ENCODE measurements around the gene DACT3. TPM values are rescaled to one million over a fixed set of nuclear protein-coding genes. Genes with fewer than 3 reads are reported as not detected.

Gene DACT3, protein sequence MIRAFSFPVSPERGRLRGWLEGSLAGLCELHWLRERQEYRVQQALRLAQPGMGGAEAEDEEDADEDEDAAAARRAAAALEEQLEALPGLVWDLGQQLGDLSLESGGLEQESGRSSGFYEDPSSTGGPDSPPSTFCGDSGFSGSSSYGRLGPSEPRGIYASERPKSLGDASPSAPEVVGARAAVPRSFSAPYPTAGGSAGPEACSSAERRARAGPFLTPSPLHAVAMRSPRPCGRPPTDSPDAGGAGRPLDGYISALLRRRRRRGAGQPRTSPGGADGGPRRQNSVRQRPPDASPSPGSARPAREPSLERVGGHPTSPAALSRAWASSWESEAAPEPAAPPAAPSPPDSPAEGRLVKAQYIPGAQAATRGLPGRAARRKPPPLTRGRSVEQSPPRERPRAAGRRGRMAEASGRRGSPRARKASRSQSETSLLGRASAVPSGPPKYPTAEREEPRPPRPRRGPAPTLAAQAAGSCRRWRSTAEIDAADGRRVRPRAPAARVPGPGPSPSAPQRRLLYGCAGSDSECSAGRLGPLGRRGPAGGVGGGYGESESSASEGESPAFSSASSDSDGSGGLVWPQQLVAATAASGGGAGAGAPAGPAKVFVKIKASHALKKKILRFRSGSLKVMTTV
- total RNA-seq (2022), result not detected in 2 replicates
- percentile 13 among the genes with signal in this experiment for Bru-seq, nascent RNA
- percentile 21 among the genes with signal in this experiment for BruChase-seq, experiment 1, labeled RNA remaining after a 6-hour chase
- percentile 18 among the genes with signal in this experiment for BruChase-seq, experiment 2, labeled RNA remaining after a 2-hour chase
- long read RNA-seq, result 0 reads

DNA sequence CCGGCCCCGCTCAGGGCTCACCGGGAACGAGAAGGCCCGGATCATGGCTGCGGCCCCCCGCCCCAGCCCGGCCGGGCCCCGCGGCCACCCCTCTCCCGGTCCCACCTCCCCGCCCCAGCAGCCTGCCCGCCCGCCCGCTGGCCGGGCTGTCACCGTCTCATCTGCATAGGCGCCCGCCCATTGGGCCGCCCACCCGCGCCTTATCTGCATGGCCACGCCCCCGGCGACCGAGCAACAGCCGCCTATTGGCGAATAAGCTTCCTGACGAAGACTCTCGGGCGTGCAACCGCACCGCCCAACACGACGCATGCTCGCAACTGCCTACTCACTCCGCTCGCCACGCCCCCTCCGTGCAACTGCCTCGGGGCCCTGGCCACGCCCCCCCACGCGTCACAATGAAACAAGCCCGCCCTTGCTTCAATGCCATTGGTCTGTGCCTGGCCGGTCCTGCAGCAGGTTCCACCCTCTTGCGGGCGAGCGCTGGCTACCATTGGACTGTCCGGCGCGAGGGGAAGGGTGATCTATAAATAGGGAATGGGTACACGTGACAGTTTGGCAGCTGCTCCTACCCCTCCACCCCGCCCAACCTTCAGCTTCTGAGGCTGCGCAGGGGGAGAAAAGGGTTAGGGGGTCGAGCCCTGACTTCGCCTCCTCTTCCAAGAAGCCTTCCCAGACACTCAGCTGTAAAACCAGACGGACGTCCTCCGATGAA lies at the start of gene DACT3:
Gene DACT3 (minus strand): TSS at position 163 of the 712 bp plus-strand sequence. CDS start 118 bp downstream, at position 45.
- peak; percentile 100 for DNase-seq
- intact Hi-C loops (cut with micrococcal nuclease; ENCODE audit: unreplicated experiment), result loop anchor here (5.0 kb wide), 1 partner anchor 134 kb away; no protein-coding TSS in a partner anchor
- Mint-ChIP-seq H3K27me3 (ENCODE audit: unreplicated experiment) (peaks cover 71% of the 10 kb centered on the region), H3K4me1 (ENCODE audit: low read depth, unreplicated experiment) (peaks cover 9% of the 10 kb centered on the region), H3K4me3 (ENCODE audit: low read depth, unreplicated experiment) (peak within 1 kb of the TSS; percentile 70), H3K36me3 (ENCODE audit: insufficient read depth, unreplicated experiment) (peaks cover 17% of the 10 kb centered on the region), H3K27ac (ENCODE audit: unreplicated experiment) (peak within 1 kb of the TSS; percentile 84), H3K9me3 (ENCODE audit: low read depth, unreplicated experiment) (no peaks in the 10 kb centered on the region)
- BruUV-seq (replicated peaks), result no TSS peak
- CTCF ChIA-PET, result interaction anchor here (0.5 to 2.6 kb wide), 23 partner anchors 10 to 1360 kb away, joined by 3 to 121 read pairs (median 7); partner anchors contain the start of genes CALM3, PRKD2, PTGIR and SIX5
- TF ChIP-seq CTCF (IDR thresholded peaks at IDR 0.05; ENCODE audit: unreplicated experiment), result no peak

- intact Hi-C loops (cut with micrococcal nuclease; ENCODE audit: unreplicated experiment), result no loop called here
- Mint-ChIP-seq H3K27me3 (ENCODE audit: unreplicated experiment) (no peaks in the 10 kb centered on the region), H3K4me3 (ENCODE audit: low read depth, unreplicated experiment) (no peak overlapping the region), H3K27ac (ENCODE audit: unreplicated experiment) (no peak overlapping the region), H3K9me3 (ENCODE audit: low read depth, unreplicated experiment) (no peaks in the 10 kb centered on the region), H3K4me1 (ENCODE audit: low read depth, unreplicated experiment) (peaks cover 9% of the 10 kb centered on the region), H3K36me3 (ENCODE audit: insufficient read depth, unreplicated experiment) (peaks cover 80% of the 10 kb centered on the region)
- no peak for DNase-seq
- TF ChIP-seq CTCF (IDR thresholded peaks at IDR 0.05; ENCODE audit: unreplicated experiment), result no peak
- CTCF ChIA-PET, result no interaction called here
- BruUV-seq (replicated peaks), result no TSS peak
Observed at GRCh38 chr19:46710687-46711086, 49.7 kb upstream of the DACT3 start.

GRCh38 chr19:46704379-46705076 lies 43.5 kb upstream of the DACT3 start:
- Mint-ChIP-seq H3K4me1 (ENCODE audit: low read depth, unreplicated experiment) (no peaks in the 10 kb centered on the region), H3K27me3 (ENCODE audit: unreplicated experiment) (no peaks in the 10 kb centered on the region), H3K27ac (ENCODE audit: unreplicated experiment) (no peak overlapping the region), H3K36me3 (ENCODE audit: insufficient read depth, unreplicated experiment) (peaks cover 82% of the 10 kb centered on the region), H3K9me3 (ENCODE audit: low read depth, unreplicated experiment) (no peaks in the 10 kb centered on the region), H3K4me3 (ENCODE audit: low read depth, unreplicated experiment) (no peak overlapping the region)
- intact Hi-C loops (cut with micrococcal nuclease; ENCODE audit: unreplicated experiment), result no loop called here
- DNase-seq, result peak; percentile 50
- no TSS peak for BruUV-seq (replicated peaks)
- TF ChIP-seq CTCF (IDR thresholded peaks at IDR 0.05; ENCODE audit: unreplicated experiment), result peak; percentile 95
- CTCF ChIA-PET, result interaction anchor here (0.6 kb wide), 1 partner anchor 204 kb away, joined by 3 read pairs; no protein-coding TSS in a partner anchor

DNA sequence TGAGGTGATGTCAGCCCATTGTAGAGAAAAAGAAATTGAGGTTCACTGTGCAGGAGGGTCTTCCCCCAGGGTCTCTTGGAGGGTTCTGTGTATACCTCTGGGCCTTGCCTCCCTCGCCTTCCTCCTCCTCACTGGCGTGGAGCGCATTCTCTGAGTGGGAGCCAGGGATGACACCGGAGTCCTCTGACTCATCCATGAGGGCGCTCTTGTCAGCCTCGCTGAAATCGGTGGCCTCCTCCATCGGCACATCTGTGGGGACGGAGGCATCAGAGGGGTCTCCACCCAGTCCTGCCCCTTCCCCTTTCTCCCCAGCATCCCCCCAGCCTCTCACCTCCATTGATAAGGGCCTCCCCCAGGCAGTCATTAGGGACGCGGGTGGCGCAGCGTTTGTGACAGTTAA lies 39.7 kb upstream of the DACT3 start:
- CTCF ChIA-PET, result no interaction called here
- TF ChIP-seq CTCF (IDR thresholded peaks at IDR 0.05; ENCODE audit: unreplicated experiment), result no peak
- Mint-ChIP-seq H3K9me3 (ENCODE audit: low read depth, unreplicated experiment) (no peaks in the 10 kb centered on the region), H3K4me1 (ENCODE audit: low read depth, unreplicated experiment) (no peaks in the 10 kb centered on the region), H3K4me3 (ENCODE audit: low read depth, unreplicated experiment) (no peak overlapping the region), H3K36me3 (ENCODE audit: insufficient read depth, unreplicated experiment) (peaks cover 84% of the 10 kb centered on the region), H3K27me3 (ENCODE audit: unreplicated experiment) (no peaks in the 10 kb centered on the region), H3K27ac (ENCODE audit: unreplicated experiment) (no peak overlapping the region)
- DNase-seq, result no peak
- no TSS peak for BruUV-seq (replicated peaks)
- intact Hi-C loops (cut with micrococcal nuclease; ENCODE audit: unreplicated experiment), result no loop called here
